SK-N-SH (cell line): ENCODE measurements around the gene MFAP3L. TPM values are rescaled to one million over a fixed set of nuclear protein-coding genes. Genes with fewer than 3 reads are reported as not detected.
A peak's percentile ranks its signal among the peaks of the same experiment; 100 is the strongest.

ENCODE experiments used
- CTCF ChIA-PET: fragments of 300-600, 350-600 bp; formaldehyde crosslinking; extraction: SDS; loops from one replicate; lab custom pipeline; 2021; lab: Yijun Ruan, JAX
- POLR2A ChIA-PET: fragments of 350-600 bp; sonication (Branson Sonifier 250); formaldehyde crosslinking; extraction: SDS; loops from one replicate; lab custom pipeline; 2020; ENCODE audit warnings: antibody characterized with exemption, inconsistent platforms; lab: Yijun Ruan, JAX
- DNase-seq: peaks from one replicate; pipeline ENCODE4 v3.0.0; 2012
- H2AFZ ChIP-seq: fragments of 200-600 bp; sonication (generic); 2 replicates; pipeline ENCODE4 v1.8.1; 2016; ENCODE audit warnings: antibody characterized with exemption, mild to moderate bottlenecking, low read depth
- H3F3A ChIP-seq: fragments of 200-600 bp; sonication (generic); replicated peaks from 2 replicates; pipeline ENCODE3; 2016; ENCODE audit warnings: antibody characterized with exemption, mild to moderate bottlenecking; ENCODE audit not compliant: insufficient read depth
- H3K27ac ChIP-seq, 2 experiments: fragments of 200-500 bp in 1 of 2; fragments of 200-600 bp in 1 of 2; sonication (Bioruptor generic) in 1 of 2; sonication (generic), shearing (Covaris generic) in 1 of 2; 2 replicates each; pipeline versions ENCODE4 v1.5.1 to v1.6.1; 2014 to 2016; ENCODE audit warnings: low read depth in 2 of 2, inconsistent platforms in 1 of 2, low read length in 1 of 2, mild to moderate bottlenecking in 1 of 2, mixed read lengths in 1 of 2
- H3K27me3 ChIP-seq: fragments of 200-600 bp; sonication (generic), shearing (Covaris generic); 2 replicates; pipeline ENCODE4 v1.6.1; 2016; ENCODE audit warnings: mixed run types; ENCODE audit not compliant: insufficient read depth
- H3K36me3 ChIP-seq, 2 experiments: fragments of 200-500 bp in 1 of 2; fragments of 200-600 bp in 1 of 2; sonication (Bioruptor generic) in 1 of 2; sonication (generic) in 1 of 2; replicated peaks in 1 of 2; 2 replicates each; pipeline versions ENCODE3 to v1.5.1; 2014 to 2016; ENCODE audit warnings: low read length in 1 of 2, mild to moderate bottlenecking in 1 of 2; ENCODE audit not compliant: insufficient read depth in 2 of 2, control insufficient read depth in 1 of 2
- H3K4me1 ChIP-seq, 2 experiments: fragments of 200-500 bp in 1 of 2; fragments of 200-600 bp in 1 of 2; sonication (Bioruptor generic) in 1 of 2; sonication (generic), shearing (Covaris generic) in 1 of 2; 2 replicates each; pipeline versions ENCODE4 v1.5.1 to v1.6.1; 2014 to 2016; ENCODE audit warnings: low read depth in 1 of 2, low read length in 1 of 2, mixed run types in 1 of 2; ENCODE audit not compliant: insufficient read depth in 2 of 2, control insufficient read depth in 1 of 2
- H3K4me2 ChIP-seq: fragments of 200-600 bp; sonication (generic), shearing (Covaris generic); 2 replicates; pipeline ENCODE4 v1.6.1; 2017; ENCODE audit warnings: mixed run types
- H3K4me3 ChIP-seq, 2 experiments: fragments of 200-500 bp in 1 of 2; fragments of 200-600 bp in 1 of 2; sonication (Bioruptor generic) in 1 of 2; sonication (generic), shearing (Covaris generic) in 1 of 2; 2 replicates each; pipeline versions ENCODE4 v1.5.1 to v1.8.1; 2014 to 2016; ENCODE audit warnings: low read depth in 2 of 2, inconsistent platforms in 1 of 2, low read length in 1 of 2, mild to moderate bottlenecking in 1 of 2, mixed read lengths in 1 of 2, moderate library complexity in 1 of 2
- H3K79me2 ChIP-seq: fragments of 200-600 bp; sonication (generic); 2 replicates; pipeline ENCODE4 v1.8.1; 2017; ENCODE audit warnings: mild to moderate bottlenecking; ENCODE audit not compliant: insufficient read depth
- H3K9ac ChIP-seq: fragments of 200-600 bp; sonication (generic); 2 replicates; pipeline ENCODE4 v1.6.1; 2017; ENCODE audit warnings: mixed run types
- H3K9me2 ChIP-seq: fragments of 200-600 bp; sonication (generic); 2 replicates; pipeline ENCODE4 v1.6.1; 2017; ENCODE audit warnings: mixed run types
- H3K9me3 ChIP-seq: fragments of 200-600 bp; sonication (generic); 2 replicates; pipeline ENCODE4 v1.6.1; 2017; ENCODE audit warnings: mixed run types, mild to moderate bottlenecking, moderate library complexity
- H4K20me1 ChIP-seq: fragments of 200-600 bp; sonication (generic); 2 replicates; pipeline ENCODE4 v1.6.1; 2017; ENCODE audit warnings: mild to moderate bottlenecking, mixed run types; ENCODE audit not compliant: insufficient read depth
- CHD2 ChIP-seq: fragments of 150-350 bp; IDR thresholded peaks from 2 replicates; pipeline ENCODE4 v1.6.1; 2018; ENCODE audit warnings: low read length; ENCODE audit not compliant: partially characterized antibody
- EP300 ChIP-seq, 2 experiments: IDR thresholded peaks; 2 replicates each; pipeline versions ENCODE4 v1.4.0 to v1.6.1; 2012; ENCODE audit warnings: borderline replicate concordance in 1 of 2, low read depth in 1 of 2, low read length in 1 of 2
- FOSL2 ChIP-seq: IDR thresholded peaks from 2 replicates; pipeline ENCODE4 v1.4.0; 2012; ENCODE audit warnings: low read depth, mild to moderate bottlenecking, moderate library complexity, borderline replicate concordance
- FOXM1 ChIP-seq: IDR thresholded peaks from 2 replicates; pipeline ENCODE4 v1.4.0; 2012; ENCODE audit warnings: low read depth, mild to moderate bottlenecking
- JUND ChIP-seq: IDR thresholded peaks from 2 replicates; pipeline ENCODE4 v1.4.0; 2012
- MXI1 ChIP-seq: IDR thresholded peaks from 2 replicates; pipeline ENCODE4 v1.6.1; 2012; ENCODE audit warnings: mild to moderate bottlenecking, low read depth, low read length, improper control_type of control experiment
- NFIC ChIP-seq: IDR thresholded peaks from 2 replicates; pipeline ENCODE4 v1.4.0; 2012; ENCODE audit warnings: borderline replicate concordance
- NRF1 ChIP-seq: IDR thresholded peaks from 2 replicates; pipeline ENCODE4 v1.6.1; 2012; ENCODE audit warnings: low read depth, mild to moderate bottlenecking, low read length
- POLR2AphosphoS5 ChIP-seq: IDR thresholded peaks from 2 replicates; pipeline ENCODE4 v1.6.1; 2012; ENCODE audit warnings: low read depth, low read length
- RAD21 ChIP-seq: IDR thresholded peaks from 2 replicates; pipeline ENCODE4 v1.6.1; 2012; ENCODE audit warnings: mild to moderate bottlenecking, low read length
- RCOR1 ChIP-seq: fragments of 150-350 bp; IDR thresholded peaks from 2 replicates; pipeline ENCODE4 v1.6.1; 2017; ENCODE audit warnings: antibody characterized with exemption, low read length
- RXRA ChIP-seq: IDR thresholded peaks from 2 replicates; pipeline ENCODE4 v1.4.0; 2012; ENCODE audit warnings: low read depth, mild to moderate bottlenecking, borderline replicate concordance
- SIN3A ChIP-seq: IDR thresholded peaks from 2 replicates; pipeline ENCODE4 v1.6.1; 2012; ENCODE audit warnings: low read depth, mild to moderate bottlenecking, low read length, moderate library complexity, borderline replicate concordance
- SMC3 ChIP-seq: IDR thresholded peaks from 2 replicates; pipeline ENCODE4 v1.6.1; 2012; ENCODE audit warnings: low read depth, low read length, improper control_type of control experiment
- TAF1 ChIP-seq: IDR thresholded peaks from 2 replicates; pipeline ENCODE4 v1.6.1; 2012; ENCODE audit warnings: low read depth, mild to moderate bottlenecking, low read length, moderate library complexity, borderline replicate concordance
- TCF12 ChIP-seq: IDR thresholded peaks from 2 replicates; pipeline ENCODE4 v1.4.0; 2012
- YY1 ChIP-seq: IDR thresholded peaks from 2 replicates; pipeline ENCODE4 v1.4.0; 2012; ENCODE audit warnings: low read depth, mild to moderate bottlenecking
- WGBS: methylation state at CpG from one replicate; pipeline ENCODE4 v1.1.6; 2017; ENCODE audit warnings: low lambda C conversion rate; 5-methylcytosine and 5-hydroxymethylcytosine counted together
- polyA plus RNA-seq, 3 experiments: library from polyadenylated mRNA; depleted of rRNA; stranded (reverse); fragments of >200 nt; gene quantifications; 2 replicates each; pipeline ENCODE4 v1.2.3, GENCODE V29; 2012
- TF ChIP-seq, protein P1 (sequence below): fragments of 200-600 bp; sonication (generic); IDR thresholded peaks from 2 replicates; pipeline ENCODE4 v1.6.1; 2017; ENCODE audit warnings: antibody characterized with exemption, mild to moderate bottlenecking, moderate library complexity
- TF ChIP-seq, protein P2 (sequence below): IDR thresholded peaks from 2 replicates; pipeline ENCODE4 v1.4.0; 2012; ENCODE audit warnings: low read depth
- TF ChIP-seq, protein P3 (sequence below): IDR thresholded peaks from 2 replicates; pipeline ENCODE4; 2012
- TF ChIP-seq, protein P4 (sequence below): IDR thresholded peaks from 2 replicates; pipeline ENCODE4 v1.4.0; 2012; ENCODE audit warnings: low read depth, borderline replicate concordance

The MFAP3L gene
- polyA plus RNA-seq, 1 of the 3 experiments (the other 2 are of a cell fraction), result 5.4 TPM

DNA sequence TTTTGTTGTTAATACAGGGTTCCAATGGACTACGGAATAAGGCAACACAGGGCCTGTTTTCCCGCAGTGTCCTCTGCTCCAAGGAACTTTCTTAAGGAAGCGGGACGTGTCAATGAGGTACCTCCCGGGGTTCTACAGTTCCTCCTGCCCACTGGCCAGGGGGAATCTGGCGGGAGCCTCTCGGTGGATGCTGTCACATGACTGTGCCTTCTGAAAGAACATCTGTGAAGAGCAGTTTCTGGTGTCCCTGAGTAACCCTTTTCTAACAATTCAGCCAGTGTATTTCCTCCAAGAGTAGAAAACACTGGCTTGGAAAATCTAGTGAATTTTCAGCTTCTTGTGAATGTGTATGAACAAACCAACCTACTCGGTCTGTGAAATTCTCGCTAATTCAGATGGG is 32.7 kb downstream of the MFAP3L start:
- H4K20me1 ChIP-seq, result no peaks in the 10 kb centered on the region
- 93% methylated on average over 9 of the region's 9 CpGs for WGBS
- H3K79me2 ChIP-seq, result 0 out of 2 replicates have a peak, but pooled peaks cover 8% of the 10 kb centered on the region
- no peaks in the 10 kb centered on the region for H3K27me3 ChIP-seq
- H3K36me3 ChIP-seq, result peaks cover 0 to 19% of the 10 kb centered on the region in 2 experiments
- H3K9me3 ChIP-seq, result no peaks in the 10 kb centered on the region
- no peak for DNase-seq
- ChIA-PET CTCF (interaction anchor here (1.1 kb wide), 1 partner anchor 28 kb away, joined by 3 read pairs; no protein-coding TSS in a partner anchor), POLR2A (no interaction called here)
- H3K4me3 ChIP-seq, result no peak overlapping the region
- H3K9me2 ChIP-seq, result no peaks in the 10 kb centered on the region
- H2AFZ ChIP-seq, result no peak overlapping the region
- no peak overlapping the region for H3K9ac ChIP-seq
- H3K27ac ChIP-seq, result no peak overlapping the region
- no peak overlapping the region for H3K4me2 ChIP-seq
- TF ChIP-seq NFIC (no peak), NRF1 (no peak), CHD2 (no peak), SIN3A (no peak), TAF1 (no peak), RAD21 (no peak), POLR2AphosphoS5 (no peak), RXRA (no peak), TCF12 (no peak), FOSL2 (no peak), YY1 (no peak), FOXM1 (no peak), MXI1 (no peak), JUND (no peak)
- TF ChIP-seq, protein P1, sequence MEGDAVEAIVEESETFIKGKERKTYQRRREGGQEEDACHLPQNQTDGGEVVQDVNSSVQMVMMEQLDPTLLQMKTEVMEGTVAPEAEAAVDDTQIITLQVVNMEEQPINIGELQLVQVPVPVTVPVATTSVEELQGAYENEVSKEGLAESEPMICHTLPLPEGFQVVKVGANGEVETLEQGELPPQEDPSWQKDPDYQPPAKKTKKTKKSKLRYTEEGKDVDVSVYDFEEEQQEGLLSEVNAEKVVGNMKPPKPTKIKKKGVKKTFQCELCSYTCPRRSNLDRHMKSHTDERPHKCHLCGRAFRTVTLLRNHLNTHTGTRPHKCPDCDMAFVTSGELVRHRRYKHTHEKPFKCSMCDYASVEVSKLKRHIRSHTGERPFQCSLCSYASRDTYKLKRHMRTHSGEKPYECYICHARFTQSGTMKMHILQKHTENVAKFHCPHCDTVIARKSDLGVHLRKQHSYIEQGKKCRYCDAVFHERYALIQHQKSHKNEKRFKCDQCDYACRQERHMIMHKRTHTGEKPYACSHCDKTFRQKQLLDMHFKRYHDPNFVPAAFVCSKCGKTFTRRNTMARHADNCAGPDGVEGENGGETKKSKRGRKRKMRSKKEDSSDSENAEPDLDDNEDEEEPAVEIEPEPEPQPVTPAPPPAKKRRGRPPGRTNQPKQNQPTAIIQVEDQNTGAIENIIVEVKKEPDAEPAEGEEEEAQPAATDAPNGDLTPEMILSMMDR, result no peak
- TF ChIP-seq, protein P2, sequence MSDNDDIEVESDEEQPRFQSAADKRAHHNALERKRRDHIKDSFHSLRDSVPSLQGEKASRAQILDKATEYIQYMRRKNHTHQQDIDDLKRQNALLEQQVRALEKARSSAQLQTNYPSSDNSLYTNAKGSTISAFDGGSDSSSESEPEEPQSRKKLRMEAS, result no peak
- TF ChIP-seq, protein P3, sequence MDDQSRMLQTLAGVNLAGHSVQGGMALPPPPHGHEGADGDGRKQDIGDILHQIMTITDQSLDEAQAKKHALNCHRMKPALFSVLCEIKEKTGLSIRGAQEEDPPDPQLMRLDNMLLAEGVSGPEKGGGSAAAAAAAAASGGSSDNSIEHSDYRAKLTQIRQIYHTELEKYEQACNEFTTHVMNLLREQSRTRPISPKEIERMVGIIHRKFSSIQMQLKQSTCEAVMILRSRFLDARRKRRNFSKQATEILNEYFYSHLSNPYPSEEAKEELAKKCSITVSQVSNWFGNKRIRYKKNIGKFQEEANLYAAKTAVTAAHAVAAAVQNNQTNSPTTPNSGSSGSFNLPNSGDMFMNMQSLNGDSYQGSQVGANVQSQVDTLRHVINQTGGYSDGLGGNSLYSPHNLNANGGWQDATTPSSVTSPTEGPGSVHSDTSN, result no peak
- H3K4me1 ChIP-seq, result peaks cover 0 to 14% of the 10 kb centered on the region in 2 experiments; a peak in 1 of 4 replicates
- peaks cover 21% of the 10 kb centered on the region for H3F3A ChIP-seq

DNA sequence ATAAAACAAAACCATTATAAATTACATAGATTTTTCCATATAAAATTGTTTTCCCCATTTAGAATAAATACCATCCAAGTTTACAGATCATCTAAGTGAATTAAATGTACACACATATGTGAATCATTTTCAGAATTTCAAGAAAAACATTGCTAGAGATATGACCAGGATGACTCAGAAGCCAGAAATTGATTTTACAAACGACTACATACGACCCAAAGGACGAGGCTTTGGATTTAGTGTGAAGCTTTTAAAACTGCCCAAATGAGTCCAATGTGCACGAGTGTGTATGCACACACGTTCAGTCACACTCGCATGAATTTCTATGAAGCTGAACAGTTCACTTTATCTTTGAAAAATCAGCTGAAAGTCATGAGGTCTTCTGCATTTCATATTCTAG is 37.9 kb downstream of the MFAP3L start:
- 40% methylated on average over 6 of the region's 6 CpGs for WGBS
- no peaks in the 10 kb centered on the region for H4K20me1 ChIP-seq
- no peaks in the 10 kb centered on the region for H3K9me2 ChIP-seq
- ChIA-PET CTCF (interaction anchor here (0.7 to 0.8 kb wide), 2 partner anchors 24 to 221 kb away, joined by 3 read pairs; no protein-coding TSS in a partner anchor), POLR2A (no interaction called here)
- H2AFZ ChIP-seq, result peak overlapping the region; percentile 37; the same call in 1 of the 2 replicates
- no peak overlapping the region for H3K4me2 ChIP-seq
- peaks cover 23% of the 10 kb centered on the region for H3F3A ChIP-seq
- H3K9me3 ChIP-seq, result no peaks in the 10 kb centered on the region
- H3K27me3 ChIP-seq, result no peaks in the 10 kb centered on the region
- no peak overlapping the region for H3K4me3 ChIP-seq
- peak overlapping the region in 1 of 2 experiments; percentile 73; a peak in 2 of 4 replicates for H3K27ac ChIP-seq
- H3K4me1 ChIP-seq, result peaks cover 0 to 16% of the 10 kb centered on the region in 2 experiments; a peak in 2 of 4 replicates
- H3K9ac ChIP-seq, result no peak overlapping the region; the same call in 1 of the 2 replicates
- peaks cover 0 to 20% of the 10 kb centered on the region in 2 experiments for H3K36me3 ChIP-seq
- no peak for DNase-seq
- H3K79me2 ChIP-seq, result peaks cover 11% of the 10 kb centered on the region; the same call in 1 of the 2 replicates
- TF ChIP-seq, protein P1, result no peak
- TF ChIP-seq TCF12 (no peak), MXI1 (no peak), JUND (peak; percentile 29; the same call in 1 of the 2 replicates), SMC3 (no peak), RCOR1 (no peak), RXRA (no peak), CHD2 (no peak), NFIC (no peak), EP300 (IDR thresholded peaks at IDR 0.05; ENCODE audit: borderline replicate concordance in 1 of 2, low read depth in 1 of 2, low read length in 1 of 2) (no peak), FOSL2 (peak; percentile 29; the same call in 1 of the 2 replicates), TAF1 (no peak), SIN3A (no peak)
- TF ChIP-seq, protein P4, sequence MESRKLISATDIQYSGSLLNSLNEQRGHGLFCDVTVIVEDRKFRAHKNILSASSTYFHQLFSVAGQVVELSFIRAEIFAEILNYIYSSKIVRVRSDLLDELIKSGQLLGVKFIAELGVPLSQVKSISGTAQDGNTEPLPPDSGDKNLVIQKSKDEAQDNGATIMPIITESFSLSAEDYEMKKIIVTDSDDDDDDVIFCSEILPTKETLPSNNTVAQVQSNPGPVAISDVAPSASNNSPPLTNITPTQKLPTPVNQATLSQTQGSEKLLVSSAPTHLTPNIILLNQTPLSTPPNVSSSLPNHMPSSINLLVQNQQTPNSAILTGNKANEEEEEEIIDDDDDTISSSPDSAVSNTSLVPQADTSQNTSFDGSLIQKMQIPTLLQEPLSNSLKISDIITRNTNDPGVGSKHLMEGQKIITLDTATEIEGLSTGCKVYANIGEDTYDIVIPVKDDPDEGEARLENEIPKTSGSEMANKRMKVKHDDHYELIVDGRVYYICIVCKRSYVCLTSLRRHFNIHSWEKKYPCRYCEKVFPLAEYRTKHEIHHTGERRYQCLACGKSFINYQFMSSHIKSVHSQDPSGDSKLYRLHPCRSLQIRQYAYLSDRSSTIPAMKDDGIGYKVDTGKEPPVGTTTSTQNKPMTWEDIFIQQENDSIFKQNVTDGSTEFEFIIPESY, result no peak
